ENCODE measurements around the gene NLRP12.
"Not testable (repeated sequence)": the region's sequence is repeated elsewhere in the genome, so short reads cannot be mapped to it uniquely, and the experiment has no call there.

The NLRP12 gene

GRCh38 chr19:53773999-53774398, 50.1 kb downstream of the NLRP12 start:
- no peak for DNase-seq

- no peak for DNase-seq
Observed at GRCh38 chr19:53772943-53773342, 51.2 kb downstream of the NLRP12 start.

- DNase-seq, result no peak
Observed at GRCh38 chr19:53771144-53771543, 53.0 kb downstream of the NLRP12 start.

- not testable (repeated sequence) for DNase-seq
Observed at GRCh38 chr19:53769696-53770309, 54.3 kb downstream of the NLRP12 start.

- no peak for DNase-seq
Observed at GRCh38 chr19:53768401-53768800, 55.7 kb downstream of the NLRP12 start.

- DNase-seq, result not testable (repeated sequence)
Observed at GRCh38 chr19:53758991-53759390, 65.1 kb downstream of the NLRP12 start.
